Measurements from ENCODE around the gene AKAP7.

DNA sequence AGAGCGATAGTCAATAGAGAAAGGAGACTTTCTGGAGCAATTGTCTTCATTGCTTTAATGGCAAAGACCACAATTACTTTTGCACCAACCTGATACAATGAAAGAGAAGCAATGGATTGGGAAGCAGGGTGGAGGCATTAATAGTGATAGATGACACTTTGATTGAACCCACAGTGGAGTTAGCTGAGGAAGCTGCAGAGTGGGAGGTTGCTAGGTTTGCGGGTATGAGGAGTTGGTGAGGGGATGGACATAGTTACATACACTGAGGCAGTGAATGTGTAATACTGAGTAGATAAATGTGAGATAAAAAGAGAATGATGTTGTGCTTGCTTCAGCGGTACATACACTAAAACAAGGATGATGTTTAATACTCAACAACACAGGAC lies 91.9 kb downstream of the AKAP7 start:
- TF ChIP-seq CTCF (IDR thresholded peaks at IDR 0.05; ENCODE audit: low read length) (no peak), EZH2 (IDR thresholded peaks at IDR 0.05; ENCODE audit: borderline replicate concordance, low read length) (no peak)

All from OCI-LY1 (cell line).